HepG2 (cell line): ENCODE measurements around the gene CCDC57.

Experiments used
- ADNP ChIP-seq: sonication (generic); formaldehyde crosslinking; IDR thresholded peaks from 2 replicates; pipeline ENCODE4 v1.4.0; 2020; ENCODE audit warnings: missing genetic modification reagents
- CBX5 ChIP-seq: sonication (generic); formaldehyde crosslinking; IDR thresholded peaks from 2 replicates; pipeline ENCODE4 v1.4.0; 2020; ENCODE audit warnings: missing genetic modification reagents, borderline replicate concordance
- FOXP1 ChIP-seq, 2 experiments: fragments of 450-650 bp in 1 of 2; IDR thresholded peaks; 2 replicates each; pipeline ENCODE4 v1.6.1; 2017 to 2018; ENCODE audit warnings: antibody characterized with exemption in 1 of 2
- HDAC6 ChIP-seq: fragments of 200-600 bp; sonication (generic); IDR thresholded peaks from 2 replicates; pipeline ENCODE4 v1.7.0; 2017; ENCODE audit warnings: mild to moderate bottlenecking, antibody characterized with exemption, low read length, low read depth
- JUND ChIP-seq: sonication (generic); formaldehyde crosslinking; IDR thresholded peaks from 2 replicates; pipeline ENCODE4 v1.8.0; 2022; ENCODE audit warnings: mild to moderate bottlenecking, missing genetic modification reagents
- TGIF2 ChIP-seq: IDR thresholded peaks from 2 replicates; pipeline ENCODE4 v1.6.1; 2016; ENCODE audit warnings: control low read depth, missing compliant biosample characterization
- ZNF501 ChIP-seq: sonication (generic); formaldehyde crosslinking; IDR thresholded peaks from 2 replicates; pipeline ENCODE4 v1.5.1; 2020; ENCODE audit warnings: mild to moderate bottlenecking, moderate library complexity, missing genetic modification reagents
- ZNF788 ChIP-seq: sonication (generic); formaldehyde crosslinking; IDR thresholded peaks from 2 replicates; pipeline ENCODE4 v1.5.0; 2020; ENCODE audit warnings: mild to moderate bottlenecking, missing genetic modification reagents, borderline replicate concordance

GRCh38 chr17:82218349-82219075, 5.9 kb upstream of the CCDC57 start:
- TF ChIP-seq ZNF501 (CRISPR knock-in tag) (0 out of 2 replicates have a peak, but pooled peaks have one; percentile 8), HDAC6 (no peak), FOXP1 (IDR thresholded peaks at IDR 0.05) (no peak), FOXP1 (CRISPR knock-in tag; IDR thresholded peaks at IDR 0.05) (no peak), ZNF788 (CRISPR knock-in tag) (no peak), ADNP (CRISPR knock-in tag) (no peak), TGIF2 (CRISPR knock-in tag) (no peak), JUND (no peak), CBX5 (CRISPR knock-in tag) (no peak)
